GM23338 (cell line): Measurements from ENCODE around the gene CEACAM5. TPM values are rescaled to one million over a fixed set of nuclear protein-coding genes. Genes with fewer than 3 reads are reported as not detected.

Source experiments
- ATAC-seq: fragments of 200-7000 bp; cut with Tn5 transposase; 3 replicates; pipeline ENCODE4 v1.9.1; 2020
- DNase-seq: peaks from one replicate; pipeline ENCODE4 v3.0.0-alpha.2; 2015; ENCODE audit warnings: low spot score
- H2AFZ ChIP-seq: fragments of 200-600 bp; sonication (generic); 2 replicates; pipeline ENCODE4 v1.8.0; 2016; ENCODE audit warnings: antibody characterized with exemption, mild to moderate bottlenecking, moderate library complexity
- H3F3A ChIP-seq: fragments of 200-600 bp; sonication (generic); replicated peaks from 2 replicates; pipeline ENCODE4 v1.8.0; 2017; ENCODE audit warnings: antibody characterized with exemption, mixed run types, low read depth
- H3K27ac ChIP-seq: fragments of 200-600 bp; sonication (generic); 2 replicates; pipeline ENCODE4 v1.6.1; 2016; ENCODE audit warnings: low read depth
- H3K27me3 ChIP-seq: fragments of 200-600 bp; sonication (generic); 2 replicates; pipeline ENCODE4 v1.8.0; 2016; ENCODE audit warnings: mild to moderate bottlenecking, mixed run types, moderate library complexity; ENCODE audit not compliant: insufficient read depth
- H3K36me3 ChIP-seq: fragments of 200-600 bp; sonication (generic); 2 replicates; pipeline ENCODE4 v1.8.0; 2016; ENCODE audit warnings: mild to moderate bottlenecking; ENCODE audit not compliant: insufficient read depth
- H3K4me1 ChIP-seq: fragments of 200-600 bp; sonication (generic); 2 replicates; pipeline ENCODE4 v1.8.0; 2016; ENCODE audit warnings: mild to moderate bottlenecking, moderate library complexity; ENCODE audit not compliant: insufficient read depth
- H3K4me2 ChIP-seq: fragments of 200-600 bp; sonication (generic); 2 replicates; pipeline ENCODE4 v1.7.1; 2017; ENCODE audit warnings: mixed run types
- H3K4me3 ChIP-seq: fragments of 200-600 bp; sonication (generic); 2 replicates; pipeline ENCODE4 v1.6.1; 2016; ENCODE audit warnings: mixed run types
- H3K79me2 ChIP-seq: fragments of 200-600 bp; sonication (generic); replicated peaks from 2 replicates; pipeline ENCODE4 v1.8.0; 2017; ENCODE audit warnings: mild to moderate bottlenecking; ENCODE audit not compliant: insufficient read depth
- H3K9me2 ChIP-seq: fragments of 200-600 bp; sonication (generic); 2 replicates; pipeline ENCODE4 v1.8.0; 2017; ENCODE audit not compliant: insufficient read depth
- H4K20me1 ChIP-seq: fragments of 200-600 bp; sonication (generic); replicated peaks from 2 replicates; pipeline ENCODE4 v1.8.0; 2017; ENCODE audit warnings: mild to moderate bottlenecking; ENCODE audit not compliant: insufficient read depth
- H3K27ac Mint-ChIP-seq: 2 replicates; pipeline ENCODE4 v1.8.0; 2020; ENCODE audit warnings: inconsistent platforms, mild to moderate bottlenecking, moderate library complexity, mixed read lengths
- H3K27me3 Mint-ChIP-seq: 3 replicates; pipeline ENCODE4 v1.8.0; 2022; ENCODE audit warnings: low read depth, mild to moderate bottlenecking, moderate library complexity, mixed read lengths, inconsistent platforms; ENCODE audit not compliant: insufficient read depth, poor library complexity
- H3K36me3 Mint-ChIP-seq: 3 replicates; pipeline ENCODE4 v1.8.0; 2021; ENCODE audit warnings: low read depth, mild to moderate bottlenecking, inconsistent platforms, moderate library complexity, mixed read lengths
- H3K4me1 Mint-ChIP-seq: 3 replicates; pipeline ENCODE4 v1.8.0; 2020; ENCODE audit warnings: mild to moderate bottlenecking, inconsistent platforms, mixed read lengths
- H3K4me3 Mint-ChIP-seq: 3 replicates; pipeline ENCODE4 v1.8.0; 2021; ENCODE audit warnings: moderate library complexity, mild to moderate bottlenecking, inconsistent platforms, mixed read lengths
- H3K9me3 Mint-ChIP-seq: 3 replicates; pipeline ENCODE4 v1.8.0; 2020; ENCODE audit warnings: moderate library complexity, mild to moderate bottlenecking, inconsistent platforms, mixed read lengths
- EZH2 ChIP-seq: fragments of 200-600 bp; sonication (generic); IDR thresholded peaks from one replicate; pipeline ENCODE4 v1.8.0; 2017; ENCODE audit warnings: antibody characterized with exemption, mild to moderate bottlenecking, low read depth; ENCODE audit not compliant: unreplicated experiment
- EZH2phosphoT487 ChIP-seq: fragments of 200-600 bp; sonication (generic); IDR thresholded peaks from one replicate; pipeline ENCODE4 v1.8.1; 2018; ENCODE audit warnings: antibody characterized with exemption; ENCODE audit not compliant: unreplicated experiment
- NANOG ChIP-seq: IDR thresholded peaks from 2 replicates; pipeline ENCODE4 v1.6.1; 2016; ENCODE audit warnings: antibody characterized with exemption, borderline replicate concordance
- POLR2AphosphoS5 ChIP-seq: IDR thresholded peaks from 2 replicates; pipeline ENCODE4 v1.6.1; 2016; ENCODE audit warnings: antibody characterized with exemption, low read depth
- STAT1 ChIP-seq: IDR thresholded peaks from one replicate; pipeline ENCODE4 v1.6.1; 2016; ENCODE audit warnings: antibody characterized with exemption; ENCODE audit not compliant: unreplicated experiment
- ZNF114 ChIP-seq: fragments of 250-450 bp; sonication (Bioruptor Pico); IDR thresholded peaks from 2 replicates; pipeline ENCODE4 v1.5.0; 2020; ENCODE audit warnings: mild to moderate bottlenecking, moderate library complexity
- ZNF331 ChIP-seq: fragments of 250-450 bp; sonication (Bioruptor Pico); IDR thresholded peaks from 2 replicates; pipeline ENCODE4 v1.5.0; 2020; ENCODE audit warnings: low read depth, mild to moderate bottlenecking, moderate library complexity
- polyA plus RNA-seq: library from polyadenylated mRNA; unstranded; fragments of >200 nt; fragmentation: Nextera tagmentation; extraction: Ambion mirVana; gene quantifications from 2 replicates; pipeline ENCODE4 v1.2.1, GENCODE V29; 2016
- total RNA-seq: library from RNA; depleted of rRNA; stranded (reverse); fragments of >200 nt; shearing (Covaris generic); gene quantifications from 2 replicates; pipeline ENCODE4 v1.2.3, GENCODE V29; 2014
- TF ChIP-seq, protein P1 (sequence below), 2 experiments: fragments of 200-600 bp in 1 of 2; sonication (generic) in 1 of 2; conservative IDR thresholded peaks; 2 replicates each; pipeline versions ENCODE4 v1.5.1 to v1.6.1; 2016 to 2017; ENCODE audit warnings: antibody characterized with exemption in 2 of 2, low read depth in 2 of 2, mild to moderate bottlenecking in 2 of 2, moderate library complexity in 1 of 2
- TF ChIP-seq, protein P2 (sequence below): IDR thresholded peaks from 2 replicates; pipeline ENCODE4 v1.6.1; 2016; ENCODE audit warnings: antibody characterized with exemption
- TF ChIP-seq, protein P3 (sequence below): IDR thresholded peaks from one replicate; pipeline ENCODE4 v1.6.1; 2018; ENCODE audit warnings: antibody characterized with exemption; ENCODE audit not compliant: unreplicated experiment

Gene CEACAM5
- total and polyA plus RNA-seq, 2 experiments from 2014 or later = not detected

DNA sequence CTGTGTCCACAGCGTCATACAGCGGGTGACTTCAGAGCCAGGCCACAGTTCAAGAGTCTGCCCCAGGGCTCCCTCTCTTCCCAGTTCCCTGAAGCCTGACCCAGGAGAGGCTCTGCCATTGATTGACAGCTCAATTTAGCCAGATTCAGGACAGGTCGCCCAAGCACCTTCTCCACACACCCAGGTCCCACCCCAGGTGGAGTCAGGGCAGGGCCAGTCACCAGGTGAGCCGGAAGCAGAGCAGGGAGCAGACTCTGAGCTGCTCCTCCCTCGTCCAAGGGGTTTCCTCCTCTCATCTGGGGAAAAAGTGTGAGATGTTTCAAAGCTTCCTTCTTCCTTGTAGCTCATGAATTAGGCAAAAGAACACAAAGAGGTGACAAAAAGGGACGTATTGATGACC, 26.0 kb upstream of the CEACAM5 start:
- no peak overlapping the region for H3K27ac ChIP-seq
- Mint-ChIP-seq H3K27ac (no peak overlapping the region), H3K27me3 (peaks cover 9% of the 10 kb centered on the region), H3K4me1 (peaks cover 3% of the 10 kb centered on the region; the same call in 1 of the 3 replicates), H3K4me3 (no peak overlapping the region), H3K9me3 (no peaks in the 10 kb centered on the region), H3K36me3 (no peaks in the 10 kb centered on the region)
- H3K4me2 ChIP-seq = no peak overlapping the region
- H2AFZ ChIP-seq = no peak overlapping the region
- H3K4me3 ChIP-seq = no peak overlapping the region
- TF ChIP-seq ZNF331 (CRISPR knock-in tag) (no peak), POLR2AphosphoS5 (no peak), STAT1 (no peak), EZH2phosphoT487 (no peak), ZNF114 (CRISPR knock-in tag) (no peak)
- TF ChIP-seq, protein P1, sequence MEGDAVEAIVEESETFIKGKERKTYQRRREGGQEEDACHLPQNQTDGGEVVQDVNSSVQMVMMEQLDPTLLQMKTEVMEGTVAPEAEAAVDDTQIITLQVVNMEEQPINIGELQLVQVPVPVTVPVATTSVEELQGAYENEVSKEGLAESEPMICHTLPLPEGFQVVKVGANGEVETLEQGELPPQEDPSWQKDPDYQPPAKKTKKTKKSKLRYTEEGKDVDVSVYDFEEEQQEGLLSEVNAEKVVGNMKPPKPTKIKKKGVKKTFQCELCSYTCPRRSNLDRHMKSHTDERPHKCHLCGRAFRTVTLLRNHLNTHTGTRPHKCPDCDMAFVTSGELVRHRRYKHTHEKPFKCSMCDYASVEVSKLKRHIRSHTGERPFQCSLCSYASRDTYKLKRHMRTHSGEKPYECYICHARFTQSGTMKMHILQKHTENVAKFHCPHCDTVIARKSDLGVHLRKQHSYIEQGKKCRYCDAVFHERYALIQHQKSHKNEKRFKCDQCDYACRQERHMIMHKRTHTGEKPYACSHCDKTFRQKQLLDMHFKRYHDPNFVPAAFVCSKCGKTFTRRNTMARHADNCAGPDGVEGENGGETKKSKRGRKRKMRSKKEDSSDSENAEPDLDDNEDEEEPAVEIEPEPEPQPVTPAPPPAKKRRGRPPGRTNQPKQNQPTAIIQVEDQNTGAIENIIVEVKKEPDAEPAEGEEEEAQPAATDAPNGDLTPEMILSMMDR (conservative IDR thresholded peaks at IDR 0.05; ENCODE audit: low read depth in 2 of 2) = no peak
- TF ChIP-seq, protein P2, sequence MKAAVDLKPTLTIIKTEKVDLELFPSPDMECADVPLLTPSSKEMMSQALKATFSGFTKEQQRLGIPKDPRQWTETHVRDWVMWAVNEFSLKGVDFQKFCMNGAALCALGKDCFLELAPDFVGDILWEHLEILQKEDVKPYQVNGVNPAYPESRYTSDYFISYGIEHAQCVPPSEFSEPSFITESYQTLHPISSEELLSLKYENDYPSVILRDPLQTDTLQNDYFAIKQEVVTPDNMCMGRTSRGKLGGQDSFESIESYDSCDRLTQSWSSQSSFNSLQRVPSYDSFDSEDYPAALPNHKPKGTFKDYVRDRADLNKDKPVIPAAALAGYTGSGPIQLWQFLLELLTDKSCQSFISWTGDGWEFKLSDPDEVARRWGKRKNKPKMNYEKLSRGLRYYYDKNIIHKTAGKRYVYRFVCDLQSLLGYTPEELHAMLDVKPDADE = no peak
- no peaks in the 10 kb centered on the region for H3K79me2 ChIP-seq
- H4K20me1 ChIP-seq = no peaks in the 10 kb centered on the region
- H3K9me2 ChIP-seq = no peaks in the 10 kb centered on the region
- H3K4me1 ChIP-seq = no peaks in the 10 kb centered on the region
- ATAC-seq = no peak
- H3F3A ChIP-seq = no peaks in the 10 kb centered on the region
- no peaks in the 10 kb centered on the region for H3K36me3 ChIP-seq
- DNase-seq = no peak
- H3K27me3 ChIP-seq = no peaks in the 10 kb centered on the region

DNA sequence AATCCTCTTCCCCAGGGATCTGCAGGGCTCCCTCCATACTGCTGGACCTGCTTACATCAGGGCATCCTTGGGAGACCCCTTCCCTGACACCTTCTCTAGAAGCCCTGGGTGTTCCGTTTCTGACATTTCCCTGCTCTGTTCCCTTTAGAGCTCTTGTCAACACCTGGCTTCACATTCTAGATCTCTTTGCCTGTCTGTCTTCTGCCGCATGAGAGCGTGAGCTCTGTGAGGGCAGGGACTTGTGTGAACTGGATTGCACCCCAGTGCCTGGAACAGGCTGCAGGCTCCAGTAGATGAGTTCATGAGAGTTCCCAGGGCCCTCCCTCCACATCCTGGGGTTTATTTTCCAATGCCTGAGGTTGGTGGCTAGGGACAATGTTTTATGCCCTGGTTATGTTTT, 21.0 kb upstream of the CEACAM5 start:
- no peak overlapping the region for H3K4me3 ChIP-seq
- Mint-ChIP-seq H3K27me3 (peaks cover 10% of the 10 kb centered on the region), H3K4me1 (peaks cover 8% of the 10 kb centered on the region; the same call in 2 of the 3 replicates), H3K27ac (no peak overlapping the region; the same call in 1 of the 2 replicates), H3K36me3 (no peaks in the 10 kb centered on the region), H3K4me3 (no peak overlapping the region), H3K9me3 (no peaks in the 10 kb centered on the region)
- H3K4me1 ChIP-seq = peaks cover 4% of the 10 kb centered on the region; the same call in 1 of the 2 replicates
- H3K27me3 ChIP-seq = peaks cover 10% of the 10 kb centered on the region
- DNase-seq (no peak), ATAC-seq (no peak)
- H3K36me3 ChIP-seq = no peaks in the 10 kb centered on the region
- no peak overlapping the region for H2AFZ ChIP-seq
- no peak overlapping the region for H3K4me2 ChIP-seq
- H3K27ac ChIP-seq = no peak overlapping the region
- no peaks in the 10 kb centered on the region for H3K9me2 ChIP-seq
- H3F3A ChIP-seq = no peaks in the 10 kb centered on the region
- H3K79me2 ChIP-seq = no peaks in the 10 kb centered on the region
- H4K20me1 ChIP-seq = no peaks in the 10 kb centered on the region
- TF ChIP-seq, protein P2 = no peak
- no peak for TF ChIP-seq EZH2
- TF ChIP-seq ZNF331 (CRISPR knock-in tag) = no peak
- no peak for TF ChIP-seq NANOG
- TF ChIP-seq, protein P3, sequence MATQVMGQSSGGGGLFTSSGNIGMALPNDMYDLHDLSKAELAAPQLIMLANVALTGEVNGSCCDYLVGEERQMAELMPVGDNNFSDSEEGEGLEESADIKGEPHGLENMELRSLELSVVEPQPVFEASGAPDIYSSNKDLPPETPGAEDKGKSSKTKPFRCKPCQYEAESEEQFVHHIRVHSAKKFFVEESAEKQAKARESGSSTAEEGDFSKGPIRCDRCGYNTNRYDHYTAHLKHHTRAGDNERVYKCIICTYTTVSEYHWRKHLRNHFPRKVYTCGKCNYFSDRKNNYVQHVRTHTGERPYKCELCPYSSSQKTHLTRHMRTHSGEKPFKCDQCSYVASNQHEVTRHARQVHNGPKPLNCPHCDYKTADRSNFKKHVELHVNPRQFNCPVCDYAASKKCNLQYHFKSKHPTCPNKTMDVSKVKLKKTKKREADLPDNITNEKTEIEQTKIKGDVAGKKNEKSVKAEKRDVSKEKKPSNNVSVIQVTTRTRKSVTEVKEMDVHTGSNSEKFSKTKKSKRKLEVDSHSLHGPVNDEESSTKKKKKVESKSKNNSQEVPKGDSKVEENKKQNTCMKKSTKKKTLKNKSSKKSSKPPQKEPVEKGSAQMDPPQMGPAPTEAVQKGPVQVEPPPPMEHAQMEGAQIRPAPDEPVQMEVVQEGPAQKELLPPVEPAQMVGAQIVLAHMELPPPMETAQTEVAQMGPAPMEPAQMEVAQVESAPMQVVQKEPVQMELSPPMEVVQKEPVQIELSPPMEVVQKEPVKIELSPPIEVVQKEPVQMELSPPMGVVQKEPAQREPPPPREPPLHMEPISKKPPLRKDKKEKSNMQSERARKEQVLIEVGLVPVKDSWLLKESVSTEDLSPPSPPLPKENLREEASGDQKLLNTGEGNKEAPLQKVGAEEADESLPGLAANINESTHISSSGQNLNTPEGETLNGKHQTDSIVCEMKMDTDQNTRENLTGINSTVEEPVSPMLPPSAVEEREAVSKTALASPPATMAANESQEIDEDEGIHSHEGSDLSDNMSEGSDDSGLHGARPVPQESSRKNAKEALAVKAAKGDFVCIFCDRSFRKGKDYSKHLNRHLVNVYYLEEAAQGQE = no peak
- TF ChIP-seq POLR2AphosphoS5 = no peak
- TF ChIP-seq EZH2phosphoT487 = no peak
